Measurements from ENCODE around the gene BLTP3B.

- TF ChIP-seq CTCF (conservative IDR thresholded peaks at IDR 0.05 in 1 of 2, IDR thresholded peaks at IDR 0.05 in 1 of 2; ENCODE audit: extremely low read depth in 1 of 2, insufficient read depth in 1 of 2, low read depth in 1 of 2, low read length in 2 of 2) (no peak), EZH2 (IDR thresholded peaks at IDR 0.05; ENCODE audit: borderline replicate concordance, low read length) (no peak)
Measured at GRCh38 chr12:100171248-100171647, 28.6 kb upstream of the BLTP3B start.

Measured in mammary epithelial cell (primary cell).